Neural progenitor cell (in vitro differentiated cells): ENCODE data around the gene ZNF782. TPM values are rescaled to one million over a fixed set of nuclear protein-coding genes. Genes with fewer than 3 reads are reported as not detected.

Experiments used
- DNase-seq: peaks from one replicate; pipeline ENCODE4 v3.0.0-alpha.2; 2016; ENCODE audit warnings: low spot score
- H2AFZ ChIP-seq: fragments of 200-600 bp; sonication (generic); replicated peaks from 2 replicates; pipeline ENCODE4 v1.6.1; 2016; ENCODE audit warnings: antibody characterized with exemption
- H3F3A ChIP-seq: fragments of 200-600 bp; sonication (generic); 2 replicates; pipeline ENCODE4 v1.6.1; 2016; ENCODE audit warnings: antibody characterized with exemption, low read depth
- H3K27ac ChIP-seq: fragments of 200-600 bp; sonication (generic); 2 replicates; pipeline ENCODE4 v1.5.1; 2016; ENCODE audit warnings: mild to moderate bottlenecking
- H3K27me3 ChIP-seq: fragments of 200-600 bp; sonication (generic); 2 replicates; pipeline ENCODE4 v1.6.1; 2016; ENCODE audit warnings: mild to moderate bottlenecking, moderate library complexity
- H3K36me3 ChIP-seq: fragments of 200-600 bp; sonication (generic); 2 replicates; pipeline ENCODE4 v1.5.1; 2016
- H3K4me1 ChIP-seq: fragments of 200-600 bp; sonication (generic); 2 replicates; pipeline ENCODE4 v1.6.1; 2016; ENCODE audit warnings: mixed run types
- H3K4me2 ChIP-seq: fragments of 200-600 bp; sonication (generic); 2 replicates; pipeline ENCODE4 v1.6.1; 2016
- H3K4me3 ChIP-seq: fragments of 200-600 bp; sonication (generic); 2 replicates; pipeline ENCODE4 v1.5.1; 2016
- H3K79me2 ChIP-seq: fragments of 200-600 bp; sonication (generic); 2 replicates; pipeline ENCODE4 v1.6.1; 2016; ENCODE audit warnings: low read depth
- H3K9ac ChIP-seq: fragments of 200-600 bp; sonication (generic); 2 replicates; pipeline ENCODE4 v1.6.1; 2016
- H3K9me3 ChIP-seq: fragments of 200-600 bp; sonication (generic); 2 replicates; pipeline ENCODE4 v1.5.1; 2016; ENCODE audit warnings: low read depth
- H4K20me1 ChIP-seq: fragments of 200-600 bp; sonication (generic); 2 replicates; pipeline ENCODE4 v1.6.1; 2016; ENCODE audit warnings: low read depth
- H3K27ac Mint-ChIP-seq: 3 replicates; pipeline ENCODE4 v1.8.0; 2021; ENCODE audit warnings: mixed read lengths
- H3K27me3 Mint-ChIP-seq: 2 replicates; pipeline ENCODE4 v1.8.0; 2022; ENCODE audit warnings: low read depth, mild to moderate bottlenecking, inconsistent platforms, moderate library complexity, mixed read lengths; ENCODE audit not compliant: insufficient read depth
- H3K36me3 Mint-ChIP-seq: 3 replicates; pipeline ENCODE4 v1.8.0; 2021; ENCODE audit warnings: mixed read lengths
- H3K4me1 Mint-ChIP-seq: 3 replicates; pipeline ENCODE4 v1.8.0; 2021; ENCODE audit warnings: mixed read lengths
- H3K4me3 Mint-ChIP-seq: 3 replicates; pipeline ENCODE4 v1.8.0; 2021; ENCODE audit warnings: mild to moderate bottlenecking, moderate library complexity, mixed read lengths
- H3K9me3 Mint-ChIP-seq: 3 replicates; pipeline ENCODE4 v1.8.0; 2020; ENCODE audit warnings: mixed read lengths
- EZH2 ChIP-seq: fragments of 200-600 bp; sonication (generic); IDR thresholded peaks from 2 replicates; pipeline ENCODE4 v1.6.1; 2017; ENCODE audit warnings: antibody characterized with exemption, mild to moderate bottlenecking, moderate library complexity
- EZH2phosphoT487 ChIP-seq: fragments of 200-600 bp; sonication (generic); IDR thresholded peaks from 2 replicates; pipeline ENCODE4 v1.6.1; 2017; ENCODE audit warnings: antibody characterized with exemption
- total RNA-seq: library from RNA; depleted of rRNA; stranded (reverse); fragments of >200 nt; gene quantifications from 2 replicates; pipeline ENCODE4 v1.2.3, GENCODE V29; 2015; ENCODE audit warnings: low replicate concordance
- TF ChIP-seq, protein P1 (sequence below): fragments of 200-600 bp; sonication (generic); IDR thresholded peaks from 2 replicates; pipeline ENCODE4 v1.5.1; 2017; ENCODE audit warnings: antibody characterized with exemption, mild to moderate bottlenecking

ZNF782 gene
- total RNA-seq, 1 donor from 2014 or later, result 7.8 TPM

DNA sequence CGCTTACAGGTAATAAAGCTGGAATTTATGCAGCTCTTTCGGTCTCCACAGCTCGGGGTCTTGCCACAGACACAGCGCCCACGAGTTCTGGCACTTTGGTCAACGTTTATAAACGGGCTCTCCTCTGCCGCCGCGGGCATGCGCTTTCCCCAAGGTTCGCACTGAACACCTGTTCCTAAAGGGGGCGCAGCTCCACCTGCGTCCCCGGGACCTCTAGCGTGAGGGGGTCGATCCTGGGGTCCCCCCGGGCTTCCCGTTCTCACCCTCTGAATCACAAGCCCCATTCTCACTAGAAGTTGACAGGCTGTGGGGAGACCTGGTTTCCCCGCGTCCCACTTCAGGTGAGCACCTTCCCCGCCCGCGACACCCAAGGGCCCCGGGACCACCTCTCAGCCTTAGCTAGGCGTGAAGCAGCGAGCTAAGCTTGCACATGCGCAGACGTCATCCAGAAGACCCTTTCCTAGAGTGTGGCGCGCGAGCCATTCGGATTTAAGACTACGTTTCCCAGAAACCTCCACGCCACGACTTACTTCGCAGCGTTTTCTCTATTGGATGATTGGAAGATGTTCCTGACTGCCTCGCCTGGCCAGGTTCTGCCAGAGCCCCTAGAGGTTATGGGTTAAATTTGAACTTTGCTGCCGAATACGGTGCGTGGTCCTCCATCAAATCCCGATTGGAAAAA, 21.3 kb upstream of the ZNF782 start:
- H3K4me1 Mint-ChIP-seq, result peaks cover 9% of the 10 kb centered on the region
- TF ChIP-seq, protein P1, sequence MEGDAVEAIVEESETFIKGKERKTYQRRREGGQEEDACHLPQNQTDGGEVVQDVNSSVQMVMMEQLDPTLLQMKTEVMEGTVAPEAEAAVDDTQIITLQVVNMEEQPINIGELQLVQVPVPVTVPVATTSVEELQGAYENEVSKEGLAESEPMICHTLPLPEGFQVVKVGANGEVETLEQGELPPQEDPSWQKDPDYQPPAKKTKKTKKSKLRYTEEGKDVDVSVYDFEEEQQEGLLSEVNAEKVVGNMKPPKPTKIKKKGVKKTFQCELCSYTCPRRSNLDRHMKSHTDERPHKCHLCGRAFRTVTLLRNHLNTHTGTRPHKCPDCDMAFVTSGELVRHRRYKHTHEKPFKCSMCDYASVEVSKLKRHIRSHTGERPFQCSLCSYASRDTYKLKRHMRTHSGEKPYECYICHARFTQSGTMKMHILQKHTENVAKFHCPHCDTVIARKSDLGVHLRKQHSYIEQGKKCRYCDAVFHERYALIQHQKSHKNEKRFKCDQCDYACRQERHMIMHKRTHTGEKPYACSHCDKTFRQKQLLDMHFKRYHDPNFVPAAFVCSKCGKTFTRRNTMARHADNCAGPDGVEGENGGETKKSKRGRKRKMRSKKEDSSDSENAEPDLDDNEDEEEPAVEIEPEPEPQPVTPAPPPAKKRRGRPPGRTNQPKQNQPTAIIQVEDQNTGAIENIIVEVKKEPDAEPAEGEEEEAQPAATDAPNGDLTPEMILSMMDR, result peak; percentile 66
- TF ChIP-seq EZH2phosphoT487 (no peak), EZH2 (peak; percentile 23)
- DNase-seq, result peak; percentile 98
- Histone ChIP-seq H3K36me3 (no peaks in the 10 kb centered on the region), H3K79me2 (no peaks in the 10 kb centered on the region), H3K9ac (no peak overlapping the region), H4K20me1 (no peaks in the 10 kb centered on the region), H3F3A (peaks cover 4% of the 10 kb centered on the region), H3K9me3 (no peaks in the 10 kb centered on the region), H3K4me2 (peak overlapping the region; percentile 76), H3K4me1 (no peaks in the 10 kb centered on the region), H3K4me3 (peak overlapping the region; percentile 52), H2AFZ (peak overlapping the region; percentile 83), H3K27me3 (peaks cover 42% of the 10 kb centered on the region), H3K27ac (no peak overlapping the region)
- H3K9me3 Mint-ChIP-seq, result no peaks in the 10 kb centered on the region
- H3K27ac Mint-ChIP-seq, result peak overlapping the region; percentile 59
- H3K36me3 Mint-ChIP-seq, result peaks cover 2% of the 10 kb centered on the region
- H3K4me3 Mint-ChIP-seq, result peak overlapping the region; percentile 90
- H3K27me3 Mint-ChIP-seq, result peaks cover 4% of the 10 kb centered on the region

DNA sequence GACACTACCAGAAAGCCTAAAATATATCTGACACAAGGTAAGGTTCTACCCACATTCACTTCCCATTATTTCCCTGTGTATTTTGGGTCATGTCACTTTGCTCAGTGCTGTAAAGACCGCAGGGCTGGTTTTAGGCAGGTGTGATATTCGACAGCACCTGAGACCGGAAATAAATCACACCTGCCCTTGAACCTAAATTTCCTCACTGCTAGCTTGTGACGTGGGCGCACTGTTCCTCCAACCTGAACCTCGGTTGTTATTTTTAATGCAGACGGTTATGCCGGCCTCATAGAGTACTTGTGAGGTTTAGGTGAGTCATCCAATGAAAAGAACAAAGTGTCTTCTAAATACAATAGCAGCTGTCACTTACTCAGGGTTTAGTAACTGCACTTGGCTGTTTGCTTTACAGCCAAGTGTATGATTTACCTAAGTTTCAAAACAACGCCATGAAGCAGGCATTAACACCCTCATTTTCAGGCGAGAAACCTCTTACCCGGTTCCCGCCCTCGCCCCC, 20.7 kb upstream of the ZNF782 start:
- H3K4me3 Mint-ChIP-seq, result peak overlapping the region; percentile 90

DNA sequence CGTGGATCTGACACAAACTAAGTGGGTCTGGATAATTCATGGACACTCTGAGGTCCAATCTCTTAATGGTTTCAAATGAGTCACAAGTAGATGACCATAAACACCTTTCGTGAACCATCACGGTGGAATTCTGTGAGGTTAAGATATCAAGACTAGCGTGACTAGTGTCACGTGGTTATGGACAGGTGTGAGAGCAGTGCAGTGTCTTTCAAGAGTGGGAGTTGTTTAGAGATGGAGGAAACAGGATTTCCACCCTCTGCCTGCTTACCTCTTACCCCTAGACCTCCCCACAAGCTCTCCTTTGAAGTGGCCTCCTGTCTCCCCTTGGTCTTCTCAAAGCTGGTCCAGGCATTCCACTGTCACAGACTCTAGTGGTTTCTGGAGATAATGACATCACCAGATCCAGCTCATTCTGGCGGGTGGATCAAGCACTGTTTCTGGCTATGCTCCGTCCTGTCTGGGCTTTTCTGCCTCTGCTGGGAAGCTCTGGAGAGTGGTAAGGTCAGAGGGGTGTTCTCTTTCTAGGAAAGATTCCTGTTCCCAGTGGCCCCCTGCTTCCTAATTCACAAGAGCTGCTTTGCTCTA, 20.0 kb upstream of the ZNF782 start:
- H3K79me2 ChIP-seq, result no peaks in the 10 kb centered on the region
- peaks cover 4% of the 10 kb centered on the region for H3F3A ChIP-seq
- TF ChIP-seq, protein P1, result no peak
- no peak for TF ChIP-seq EZH2phosphoT487
- no peak for TF ChIP-seq EZH2
- H3K27ac ChIP-seq, result no peak overlapping the region
- H3K4me2 ChIP-seq, result no peak overlapping the region
- DNase-seq, result no peak
- H3K4me3 ChIP-seq, result no peak overlapping the region
- Mint-ChIP-seq H3K27ac (no peak overlapping the region), H3K4me1 (peaks cover 9% of the 10 kb centered on the region), H3K9me3 (no peaks in the 10 kb centered on the region), H3K36me3 (peaks cover 2% of the 10 kb centered on the region), H3K4me3 (no peak overlapping the region), H3K27me3 (peaks cover 4% of the 10 kb centered on the region)
- no peaks in the 10 kb centered on the region for H3K4me1 ChIP-seq
- H3K27me3 ChIP-seq, result peaks cover 42% of the 10 kb centered on the region
- no peak overlapping the region for H2AFZ ChIP-seq
- no peaks in the 10 kb centered on the region for H3K9me3 ChIP-seq
- no peaks in the 10 kb centered on the region for H4K20me1 ChIP-seq
- no peak overlapping the region for H3K9ac ChIP-seq
- no peaks in the 10 kb centered on the region for H3K36me3 ChIP-seq

More for the DNA sequence above, 20.7 kb upstream of the ZNF782 start:
- Histone ChIP-seq H3K4me2 (peak overlapping the region; percentile 76), H3K27me3 (peaks cover 42% of the 10 kb centered on the region), H3K4me3 (peak overlapping the region; percentile 52), H3K27ac (no peak overlapping the region), H4K20me1 (no peaks in the 10 kb centered on the region), H3K4me1 (no peaks in the 10 kb centered on the region), H3K9ac (no peak overlapping the region), H3K9me3 (no peaks in the 10 kb centered on the region), H3K36me3 (no peaks in the 10 kb centered on the region), H3K79me2 (no peaks in the 10 kb centered on the region), H2AFZ (peak overlapping the region; percentile 83), H3F3A (peaks cover 4% of the 10 kb centered on the region)
- H3K27ac Mint-ChIP-seq, result no peak overlapping the region
- peaks cover 9% of the 10 kb centered on the region for H3K4me1 Mint-ChIP-seq
- peaks cover 2% of the 10 kb centered on the region for H3K36me3 Mint-ChIP-seq
- H3K9me3 Mint-ChIP-seq, result no peaks in the 10 kb centered on the region
- no peak for DNase-seq
- TF ChIP-seq EZH2phosphoT487, result no peak
- TF ChIP-seq, protein P1, result no peak
- TF ChIP-seq EZH2, result no peak
- peaks cover 4% of the 10 kb centered on the region for H3K27me3 Mint-ChIP-seq
